COLO829 (cell line): ENCODE data around the gene AKAP6.

ENCODE experiments used
- DNase-seq: peaks from one replicate; pipeline ENCODE4 v3.0.0; 2012; ENCODE audit warnings: low spot score

AKAP6 gene

DNA sequence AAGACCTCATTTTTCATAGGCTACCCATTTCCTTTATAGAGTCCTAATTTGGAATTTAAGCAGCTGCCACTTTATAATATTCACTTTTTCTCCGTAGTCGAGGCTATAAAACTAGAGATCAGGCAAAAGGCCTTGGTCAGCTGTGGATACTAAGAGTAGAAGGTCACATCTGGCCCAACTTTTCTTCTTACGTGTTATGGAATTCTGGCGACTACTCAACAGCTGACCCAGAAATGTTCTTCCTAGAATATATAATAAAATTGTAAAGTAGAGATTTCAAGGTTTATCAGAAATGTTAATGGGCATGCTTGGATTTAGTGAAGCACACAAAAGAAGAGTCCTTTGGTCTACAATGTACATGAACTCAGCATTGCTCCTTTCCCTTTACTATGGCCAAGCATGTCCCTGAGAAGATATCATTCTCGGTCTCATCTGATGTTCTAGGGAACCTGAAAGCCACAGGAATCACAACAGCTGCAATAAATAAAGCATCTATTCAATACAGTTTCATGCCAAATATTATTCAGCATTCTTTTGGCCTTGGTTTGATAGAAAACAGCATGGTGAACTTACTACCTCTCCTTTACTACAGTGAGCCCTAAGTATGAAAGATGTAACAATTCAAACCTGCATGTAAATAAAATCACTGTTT lies 348.2 kb downstream of the AKAP6 start:
- DNase-seq = no peak

DNA sequence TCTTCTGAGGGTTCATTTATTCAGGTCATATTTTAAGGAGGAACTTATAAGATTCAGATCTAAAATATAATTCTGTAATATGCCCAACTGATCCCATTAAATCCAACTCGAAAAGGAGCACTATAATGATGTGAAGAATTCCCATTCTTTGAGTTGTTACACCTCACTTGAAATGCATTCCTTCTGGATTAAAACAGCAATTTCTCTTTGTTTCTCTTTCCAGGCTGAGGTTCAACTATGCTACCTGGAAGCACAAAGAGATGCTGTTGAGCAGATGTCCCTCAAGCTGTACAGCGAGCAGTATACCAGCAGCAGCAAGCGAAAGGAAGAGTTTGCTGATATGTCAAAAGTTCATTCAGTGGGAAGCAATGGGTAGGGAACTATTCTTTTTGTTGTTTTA lies 349.0 kb downstream of the AKAP6 start:
- DNase-seq = no peak

GRCh38 chr14:32679927-32680612 lies 351.0 kb downstream of the AKAP6 start:
- peak; percentile 9 for DNase-seq

GRCh38 chr14:32681598-32681997 lies 352.5 kb downstream of the AKAP6 start:
- no peak for DNase-seq

DNA sequence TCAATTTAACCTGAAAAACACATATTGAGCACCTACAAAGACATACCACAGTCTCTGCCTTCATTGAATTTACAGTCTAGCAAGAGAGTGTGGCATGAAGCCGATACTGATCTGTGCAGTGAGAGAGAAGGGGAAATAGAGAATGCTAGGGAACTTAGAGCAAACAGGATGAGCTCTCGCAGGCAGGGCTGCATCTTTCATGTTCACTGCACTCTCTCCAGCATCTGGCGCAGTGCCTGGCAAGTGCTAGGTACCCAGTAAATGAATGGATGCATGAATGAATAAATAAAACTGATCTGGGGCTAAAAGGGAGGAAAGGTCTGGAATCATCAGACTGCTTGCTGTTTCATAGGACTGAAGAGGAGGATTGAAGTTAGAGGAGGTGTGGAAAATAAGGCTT lies 353.1 kb downstream of the AKAP6 start:
- no peak for DNase-seq

- no peak for DNase-seq
Measured at GRCh38 chr14:32683679-32684078, 354.6 kb downstream of the AKAP6 start.

DNA sequence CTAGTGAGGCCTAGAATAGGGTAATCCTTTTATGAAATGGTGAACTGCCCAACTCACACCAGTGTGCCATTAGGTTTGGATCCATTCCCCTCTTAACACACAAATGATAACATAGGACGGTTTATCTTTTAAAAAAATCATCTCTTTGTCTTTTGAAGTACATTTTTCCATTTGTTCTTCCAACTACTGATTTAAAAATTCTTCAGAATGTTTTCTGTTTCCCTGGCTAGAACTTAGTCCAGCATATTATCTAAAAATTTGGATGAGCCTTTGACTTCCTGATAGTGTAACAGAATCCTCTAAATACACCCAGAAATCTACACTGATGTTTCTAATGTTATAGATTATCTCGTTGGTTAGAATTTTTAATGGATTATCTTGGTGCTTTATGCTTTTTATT lies 359.8 kb downstream of the AKAP6 start:
- no peak for DNase-seq

DNA sequence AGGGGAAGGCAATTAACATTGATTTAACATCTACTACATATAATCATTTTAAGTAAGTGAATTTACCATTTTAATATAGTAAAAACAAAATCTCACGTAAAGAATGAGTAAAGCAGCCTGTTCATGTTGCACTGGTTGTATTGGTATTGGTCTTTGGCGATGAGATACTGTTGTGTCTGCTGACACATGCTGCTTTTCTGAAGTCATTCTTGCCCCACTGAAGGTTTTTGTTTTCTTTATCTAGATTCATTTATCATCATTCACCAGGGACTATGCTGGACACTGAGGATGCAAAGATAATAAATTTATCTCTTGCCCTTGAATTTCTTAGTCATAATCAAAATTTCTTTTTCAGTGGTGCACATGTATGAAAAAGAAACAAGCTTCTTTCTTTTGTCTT lies 363.3 kb downstream of the AKAP6 start:
- no peak for DNase-seq

- DNase-seq = no peak
Measured at GRCh38 chr14:32693114-32693513, 364.0 kb downstream of the AKAP6 start.

DNA sequence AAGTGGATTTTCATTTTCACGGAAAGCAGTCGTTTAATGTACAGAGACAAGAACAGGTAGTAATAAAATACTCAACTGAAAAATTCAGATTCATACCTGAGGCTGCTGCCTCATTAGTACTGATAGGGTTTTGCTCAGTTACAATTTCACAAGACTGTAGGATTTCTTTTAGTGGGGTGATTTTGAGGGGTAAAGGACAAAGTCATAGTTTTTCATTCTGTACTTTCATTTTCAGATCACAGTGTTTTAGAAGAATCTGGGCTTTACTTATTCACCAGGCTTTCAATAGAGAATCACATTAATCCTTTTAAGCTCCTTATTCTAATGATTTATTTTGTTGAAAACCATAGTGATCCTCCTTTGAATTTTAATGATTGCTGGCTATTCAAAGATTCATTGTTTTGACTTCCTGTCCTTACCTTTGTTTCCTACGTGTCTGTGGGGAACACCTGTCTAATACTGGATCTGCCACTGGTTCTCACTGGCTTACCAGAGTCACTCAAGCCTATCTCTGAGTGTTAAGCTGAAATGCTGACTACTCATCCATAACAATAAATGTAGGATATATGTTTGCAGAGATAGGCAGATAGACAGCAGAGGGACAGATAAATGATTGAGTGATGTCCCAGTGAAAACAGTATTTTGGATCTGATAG lies 365.8 kb downstream of the AKAP6 start:
- DNase-seq = no peak

GRCh38 chr14:32696325-32697091 lies 367.4 kb downstream of the AKAP6 start:
- DNase-seq = no peak

- DNase-seq = no peak
Measured at GRCh38 chr14:32697114-32697513, 368.0 kb downstream of the AKAP6 start.

- peak; percentile 43 for DNase-seq
Measured at GRCh38 chr14:32697704-32698103, 368.6 kb downstream of the AKAP6 start.

DNA sequence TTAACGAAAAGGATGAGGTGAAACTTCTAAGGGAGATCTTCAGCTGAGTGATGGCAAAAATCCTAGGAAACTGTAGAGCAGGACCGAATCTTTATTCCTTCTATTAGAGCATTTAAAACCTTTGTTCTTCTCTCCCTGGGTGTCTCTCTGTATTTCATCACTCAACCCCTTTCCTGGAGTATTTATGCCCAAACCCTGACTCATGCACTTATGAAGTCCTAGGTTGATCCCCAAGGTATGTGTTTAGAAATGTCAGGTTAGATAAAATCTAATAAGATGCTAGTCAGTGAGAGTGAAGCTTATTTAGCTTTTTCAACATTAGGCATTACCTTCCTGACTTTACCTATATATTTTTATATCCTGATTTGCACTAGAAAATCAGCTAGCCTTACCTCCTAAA lies 369.7 kb downstream of the AKAP6 start:
- no peak for DNase-seq

DNA sequence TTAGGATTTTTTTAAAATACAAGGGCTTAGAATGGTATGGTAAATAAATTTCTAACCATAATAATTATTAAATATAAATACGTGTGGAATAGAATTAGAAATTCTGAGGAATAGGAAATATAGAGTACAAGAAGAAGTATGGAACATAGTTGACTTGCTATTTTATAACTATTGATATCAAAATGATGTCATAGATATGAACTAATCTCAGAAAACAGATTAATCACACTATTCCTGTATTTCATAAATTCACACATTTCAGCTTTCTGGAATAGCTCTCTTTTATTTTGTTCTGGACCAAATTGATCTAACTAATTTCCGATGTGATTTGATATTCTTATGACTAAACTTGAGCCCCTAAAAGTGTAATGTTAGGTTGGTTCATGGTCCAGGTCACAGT lies 372.4 kb downstream of the AKAP6 start:
- no peak for DNase-seq

DNA sequence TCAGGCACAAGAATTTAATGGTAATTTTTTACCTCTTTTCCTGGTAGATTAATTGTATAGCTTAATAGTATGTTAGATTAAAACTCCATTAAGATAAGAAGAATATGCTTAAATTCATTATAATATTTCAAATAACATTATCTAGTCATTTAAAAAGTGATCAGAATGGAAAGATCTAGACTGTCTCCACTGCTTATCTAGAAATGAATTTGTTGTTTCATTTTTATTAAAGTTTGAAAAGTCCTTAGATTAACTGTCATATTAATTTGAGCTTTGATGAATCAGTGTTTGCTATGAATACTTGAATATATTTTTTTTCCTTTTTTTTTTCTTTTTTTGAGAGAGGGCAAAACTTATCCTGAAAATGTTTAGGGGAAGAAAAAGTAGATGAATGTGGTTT lies 373.0 kb downstream of the AKAP6 start:
- no peak for DNase-seq

DNA sequence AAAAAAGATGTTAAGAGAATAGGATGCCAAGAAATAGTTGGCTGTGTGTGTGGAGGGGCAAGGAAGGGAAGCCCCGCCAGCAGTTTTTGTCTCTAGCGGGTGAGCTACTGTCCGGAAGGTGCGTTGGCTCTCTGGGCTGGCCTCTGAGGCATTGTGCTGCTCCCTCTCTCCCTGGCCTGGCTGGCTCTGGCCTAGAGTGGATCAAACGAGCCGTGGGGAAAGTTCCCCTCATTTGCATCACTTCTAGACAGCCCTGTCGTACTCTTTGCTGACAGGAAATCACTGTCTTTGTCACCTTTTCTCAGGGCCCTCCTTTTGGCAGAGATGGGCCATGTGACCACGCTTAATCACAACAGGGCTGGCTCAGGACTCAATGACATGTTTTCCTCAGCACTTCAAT lies 373.5 kb downstream of the AKAP6 start:
- DNase-seq = peak; percentile 50

- DNase-seq = peak; percentile 78
Measured at GRCh38 chr14:32703183-32703621, 374.1 kb downstream of the AKAP6 start.

DNA sequence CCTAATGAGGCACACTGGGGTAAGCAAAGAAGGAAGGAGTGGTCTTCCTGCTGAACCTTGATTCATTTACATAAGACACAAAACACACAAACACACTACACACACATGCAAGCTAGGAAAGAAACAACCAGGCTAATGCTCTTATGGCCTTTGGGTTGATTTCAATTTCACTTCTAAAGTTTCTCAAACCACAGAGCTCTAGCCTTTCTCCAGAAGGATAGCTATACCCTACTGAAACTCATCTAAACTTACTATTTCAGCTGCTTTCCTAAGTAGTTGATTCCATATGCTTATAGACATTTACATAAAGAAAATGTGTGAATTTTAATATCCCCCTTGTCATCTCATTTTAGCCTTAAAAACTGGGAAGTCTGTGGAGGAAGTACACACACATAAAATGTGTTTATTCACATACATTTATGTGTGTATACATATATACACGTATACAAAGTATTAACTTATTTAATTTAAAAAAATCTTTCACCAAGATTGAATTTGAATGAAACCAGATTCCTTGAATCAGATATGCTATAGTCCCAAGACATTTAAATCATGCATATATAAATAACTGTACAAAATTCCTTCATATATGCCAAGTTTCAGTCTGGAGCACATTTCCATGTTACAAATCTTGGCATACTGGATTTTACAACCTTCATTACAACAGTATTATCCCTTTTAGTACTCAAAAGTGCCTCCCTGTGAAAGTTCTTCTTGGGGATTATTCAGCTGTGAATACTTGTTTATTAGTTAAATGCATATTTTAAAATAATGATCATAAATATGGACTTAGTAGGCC lies 377.8 kb downstream of the AKAP6 start:
- DNase-seq = no peak

DNA sequence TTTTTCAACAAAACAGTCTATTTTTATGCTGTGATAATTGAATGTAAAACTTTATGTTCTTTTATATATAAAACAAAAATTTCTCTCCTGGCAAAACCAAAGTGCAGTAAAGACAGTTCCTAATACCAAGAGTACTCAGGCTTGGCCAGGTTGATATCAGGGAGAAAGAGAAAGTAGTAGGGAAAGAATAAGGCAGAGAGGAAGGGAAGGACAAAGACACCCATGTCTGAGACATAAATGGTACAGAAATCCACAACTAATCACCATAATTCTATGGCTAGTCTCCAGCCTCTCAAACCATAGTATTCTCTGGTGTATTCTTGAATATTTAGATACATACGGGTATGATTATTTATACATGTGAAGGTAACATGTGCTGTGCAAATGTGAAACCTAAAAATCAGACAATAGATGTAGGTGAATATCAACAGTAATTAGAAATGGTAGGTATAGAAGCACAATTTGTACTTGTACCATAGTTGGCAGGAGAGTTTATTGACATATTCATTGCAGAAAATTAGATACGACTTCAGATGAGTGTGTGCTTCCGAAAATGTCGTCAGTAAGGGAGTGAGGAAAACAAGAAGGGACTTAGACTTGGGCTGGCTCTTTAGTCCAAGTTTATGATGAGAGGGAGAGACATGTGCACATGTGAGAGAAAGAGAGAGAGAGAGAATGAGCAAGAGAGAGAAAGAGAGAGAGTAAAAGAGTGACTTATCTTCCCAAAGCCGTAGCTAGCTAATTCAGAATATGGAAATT lies 378.8 kb downstream of the AKAP6 start:
- DNase-seq = no peak

DNA sequence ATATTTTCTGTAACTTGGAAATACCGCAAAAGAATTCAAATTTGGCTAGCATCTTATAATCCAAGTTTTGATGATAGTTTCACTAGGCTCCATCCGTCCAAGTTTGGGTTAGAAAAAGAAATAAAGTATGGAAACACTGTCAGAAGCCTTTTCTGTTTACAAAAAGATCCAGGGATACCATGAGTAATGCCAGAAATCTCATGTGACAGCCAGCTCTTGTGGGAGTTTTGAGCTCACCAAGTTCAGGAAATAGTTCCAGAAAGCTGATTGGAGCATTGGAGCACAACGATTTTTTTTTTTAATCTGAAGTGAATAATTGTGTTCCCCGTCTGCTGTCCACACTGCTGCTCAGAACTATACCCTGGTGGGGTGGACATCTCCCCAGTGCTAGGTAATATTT lies 379.9 kb downstream of the AKAP6 start:
- peak; percentile 66 for DNase-seq
